HG03039 (cell line): ENCODE results near the gene ZWINT.

Experiments
- ATAC-seq: cut with Tn5 transposase; IDR thresholded peaks from one replicate; pipeline ENCODE4 v1.9.1; 2021; ENCODE audit warnings: mild to moderate bottlenecking, moderate library complexity; ENCODE audit not compliant: unreplicated experiment

The ZWINT gene, protein sequence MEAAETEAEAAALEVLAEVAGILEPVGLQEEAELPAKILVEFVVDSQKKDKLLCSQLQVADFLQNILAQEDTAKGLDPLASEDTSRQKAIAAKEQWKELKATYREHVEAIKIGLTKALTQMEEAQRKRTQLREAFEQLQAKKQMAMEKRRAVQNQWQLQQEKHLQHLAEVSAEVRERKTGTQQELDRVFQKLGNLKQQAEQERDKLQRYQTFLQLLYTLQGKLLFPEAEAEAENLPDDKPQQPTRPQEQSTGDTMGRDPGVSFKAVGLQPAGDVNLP

DNA sequence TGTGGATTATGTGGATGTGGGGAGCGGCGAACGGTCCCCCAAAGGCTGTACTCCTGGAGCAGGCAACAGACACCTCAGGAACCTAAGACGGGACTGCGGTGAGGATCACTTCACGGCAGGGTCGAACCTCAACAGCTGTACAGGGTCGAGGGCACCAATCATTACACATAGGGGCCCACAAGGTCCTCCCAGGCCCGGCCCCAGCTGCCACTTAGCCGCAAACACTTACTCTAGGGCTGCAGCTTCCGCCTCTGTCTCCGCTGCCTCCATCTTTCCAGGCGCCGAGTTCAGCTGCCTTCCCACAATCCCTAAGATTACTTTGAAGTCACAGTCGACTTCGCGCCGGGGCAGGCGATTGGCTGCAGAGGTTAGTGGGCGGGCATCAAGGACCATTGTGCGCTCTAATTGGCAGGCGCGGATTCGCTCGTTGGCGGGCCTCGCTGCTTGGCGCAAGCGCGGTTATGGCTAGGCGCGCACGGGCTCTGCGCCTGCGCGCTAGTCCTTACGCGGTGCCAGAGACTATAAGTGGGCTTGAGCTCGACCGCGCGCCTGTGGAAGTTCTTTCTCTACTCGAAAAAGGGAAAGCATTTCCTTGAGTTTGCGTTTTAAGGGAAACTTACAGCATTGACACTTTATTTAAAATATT lies at the start of gene ZWINT:
TSS of gene ZWINT (minus strand) at position 293 of the 646 bp plus-strand sequence. CDS start at position 270, 23 bp downstream.
- peak; percentile 99 for ATAC-seq

GRCh38 chr10:56383806-56384205 lies 22.7 kb upstream of the ZWINT start:
- ATAC-seq = no peak

DNA sequence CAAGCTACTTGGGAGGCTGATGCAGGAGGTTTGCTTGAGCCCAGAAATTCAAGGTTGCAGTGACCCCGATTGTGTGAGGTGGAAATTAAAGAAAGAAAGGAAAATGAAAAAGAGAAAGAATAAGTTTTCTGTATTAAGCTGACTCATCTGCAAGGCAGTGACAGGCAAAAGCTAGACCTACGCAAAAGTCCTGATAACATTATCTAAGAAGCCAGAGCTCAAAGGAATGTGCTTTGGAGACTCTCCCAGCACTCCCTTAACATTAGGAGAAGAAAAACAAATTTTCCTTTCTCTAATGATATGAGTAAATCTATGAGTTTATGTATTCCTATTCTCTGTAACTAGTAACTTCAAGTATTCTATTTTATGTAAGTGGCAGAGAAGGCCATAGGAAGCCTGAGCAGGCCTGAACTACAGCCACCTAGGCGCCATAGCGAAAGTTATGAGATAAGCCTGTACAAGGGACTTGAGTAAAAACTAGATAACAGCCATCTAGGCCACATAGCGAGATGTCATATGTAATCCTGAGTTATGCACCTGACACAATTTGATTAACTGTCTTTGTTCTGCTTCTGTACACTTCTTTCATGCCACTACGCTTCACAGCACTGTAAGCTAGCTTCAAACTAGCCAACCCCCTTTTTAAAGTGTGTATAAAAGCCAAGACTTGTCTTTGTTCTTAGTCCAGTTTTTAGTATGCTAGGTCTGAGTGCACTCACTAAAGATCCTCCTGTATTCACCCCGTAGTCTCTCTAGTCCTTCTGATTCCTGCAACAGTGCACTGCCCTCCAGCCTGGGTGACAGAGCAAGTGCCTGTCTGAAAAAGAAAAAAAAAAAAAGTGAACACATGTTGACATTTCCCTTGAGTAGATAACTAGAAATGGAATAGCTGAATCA lies 9.4 kb upstream of the ZWINT start:
- ATAC-seq = no peak

- no peak for ATAC-seq
Measured at GRCh38 chr10:56360583-56360966, 484 bp downstream of the ZWINT start.

GRCh38 chr10:56359837-56360236 lies 1.2 kb downstream of the ZWINT start:
- ATAC-seq = no peak

DNA sequence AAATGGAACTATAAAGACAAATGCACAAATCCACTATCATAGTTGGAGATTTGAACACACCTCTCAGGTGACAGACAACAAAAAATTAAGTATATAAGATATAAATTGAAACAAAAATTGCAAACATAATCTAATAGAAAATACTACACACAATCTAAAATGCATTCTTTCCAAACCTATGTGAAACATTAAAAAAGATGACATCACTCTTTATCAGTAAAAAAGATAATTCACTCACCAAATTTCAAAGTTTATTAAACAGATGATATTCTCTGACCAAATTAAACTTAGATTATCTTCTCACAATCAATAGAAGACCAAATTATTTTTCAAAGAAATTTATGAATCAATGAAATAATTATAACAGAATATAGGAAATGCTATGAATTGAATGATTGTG lies 4.0 kb downstream of the ZWINT start:
- no peak for ATAC-seq

GRCh38 chr10:56351909-56352630 lies 9.0 kb downstream of the ZWINT start:
- ATAC-seq = no peak

DNA sequence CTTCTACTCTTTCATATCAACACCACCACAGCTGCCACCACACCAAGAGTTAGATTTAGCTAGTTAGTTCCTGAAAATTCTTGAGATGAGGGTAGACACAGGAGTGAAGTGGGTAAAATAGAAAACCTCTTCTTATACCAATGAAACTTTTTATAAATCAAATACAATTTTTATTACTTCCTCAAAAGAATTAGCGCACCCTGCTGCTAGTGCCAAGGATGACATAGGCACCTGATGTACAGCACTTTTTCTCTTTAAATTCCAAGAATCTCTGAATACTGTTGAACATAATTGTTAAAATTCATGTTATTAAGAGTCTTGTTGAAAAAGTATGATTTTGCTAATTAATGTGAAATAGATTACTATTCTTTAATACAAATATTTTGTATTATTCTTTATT lies 11.4 kb downstream of the ZWINT start:
- no peak for ATAC-seq

- no peak for ATAC-seq
Measured at GRCh38 chr10:56348101-56348500, 13.0 kb downstream of the ZWINT start.

DNA sequence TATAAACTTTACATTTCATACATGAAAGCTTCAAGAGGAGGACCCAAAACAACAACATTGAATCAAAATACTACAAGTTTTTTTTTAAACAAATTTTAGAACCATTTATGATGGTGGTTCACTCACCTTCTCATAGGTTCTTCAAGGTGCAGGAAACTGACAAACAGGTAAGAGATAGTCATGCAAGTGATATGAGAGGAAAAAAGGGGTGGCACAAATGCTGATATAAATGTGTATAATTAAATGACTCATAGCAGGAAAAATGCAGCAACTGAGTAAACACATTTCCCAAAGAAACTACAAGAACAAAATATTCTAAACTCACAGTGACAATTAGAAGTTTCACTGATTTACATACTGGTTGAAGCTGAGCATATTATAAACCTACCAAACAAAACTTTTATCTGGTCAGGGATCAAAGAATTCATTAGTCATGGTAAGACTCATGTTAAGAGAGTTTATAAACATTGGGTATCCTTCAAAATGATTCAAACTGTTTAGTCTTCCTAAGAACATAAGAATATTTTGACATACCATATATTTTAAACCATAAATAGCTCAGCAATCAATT lies 14.1 kb downstream of the ZWINT start:
- no peak for ATAC-seq

GRCh38 chr10:56341612-56342011 lies 19.4 kb downstream of the ZWINT start:
- ATAC-seq = no peak

DNA sequence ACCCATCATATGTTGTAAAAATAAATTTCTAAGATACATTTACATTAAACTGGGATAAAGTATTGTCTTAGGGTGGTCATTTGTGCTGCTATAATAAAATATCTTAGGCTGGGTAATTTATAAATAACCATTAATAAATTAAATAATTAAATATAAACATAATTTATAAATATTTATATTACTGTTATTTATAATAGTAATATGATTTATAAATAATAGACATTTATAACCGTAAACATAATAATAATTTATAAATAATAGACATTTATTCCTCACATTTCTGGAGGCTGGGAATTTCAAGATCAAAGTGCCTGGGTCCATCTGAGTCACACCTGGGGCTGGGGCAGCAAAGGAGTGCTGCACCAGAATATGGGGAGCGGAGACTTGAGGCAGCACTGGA lies 31.1 kb downstream of the ZWINT start:
- no peak for ATAC-seq

- ATAC-seq = no peak
Measured at GRCh38 chr10:56327118-56327517, 33.9 kb downstream of the ZWINT start.

- ATAC-seq = peak; percentile 97
Measured at GRCh38 chr10:56319386-56319785, 41.7 kb downstream of the ZWINT start.

DNA sequence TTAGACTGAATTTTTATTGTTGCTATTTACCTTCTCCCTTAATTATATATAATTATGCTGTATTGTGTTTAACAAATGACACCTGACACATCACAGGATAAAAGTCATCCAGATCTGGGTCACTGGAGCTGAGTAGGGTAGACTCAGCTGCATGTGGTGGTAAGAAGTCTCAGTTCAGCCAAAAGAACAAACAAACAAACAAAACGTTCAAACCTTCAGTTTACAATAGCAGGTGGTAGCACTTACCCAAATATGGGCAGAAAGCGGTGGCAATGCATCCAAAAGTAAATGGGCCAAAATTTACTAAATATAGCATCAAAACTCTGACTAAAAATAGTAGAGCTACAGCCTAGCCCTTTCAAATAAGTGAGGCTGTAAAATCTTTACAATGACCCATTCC lies 42.2 kb downstream of the ZWINT start:
- peak; percentile 24 for ATAC-seq

- no peak for ATAC-seq
Measured at GRCh38 chr10:56317603-56318002, 43.5 kb downstream of the ZWINT start.

GRCh38 chr10:56316603-56317002 lies 44.5 kb downstream of the ZWINT start:
- no peak for ATAC-seq
